ENCODE measurements around the gene CD34.

CD34 gene

DNA sequence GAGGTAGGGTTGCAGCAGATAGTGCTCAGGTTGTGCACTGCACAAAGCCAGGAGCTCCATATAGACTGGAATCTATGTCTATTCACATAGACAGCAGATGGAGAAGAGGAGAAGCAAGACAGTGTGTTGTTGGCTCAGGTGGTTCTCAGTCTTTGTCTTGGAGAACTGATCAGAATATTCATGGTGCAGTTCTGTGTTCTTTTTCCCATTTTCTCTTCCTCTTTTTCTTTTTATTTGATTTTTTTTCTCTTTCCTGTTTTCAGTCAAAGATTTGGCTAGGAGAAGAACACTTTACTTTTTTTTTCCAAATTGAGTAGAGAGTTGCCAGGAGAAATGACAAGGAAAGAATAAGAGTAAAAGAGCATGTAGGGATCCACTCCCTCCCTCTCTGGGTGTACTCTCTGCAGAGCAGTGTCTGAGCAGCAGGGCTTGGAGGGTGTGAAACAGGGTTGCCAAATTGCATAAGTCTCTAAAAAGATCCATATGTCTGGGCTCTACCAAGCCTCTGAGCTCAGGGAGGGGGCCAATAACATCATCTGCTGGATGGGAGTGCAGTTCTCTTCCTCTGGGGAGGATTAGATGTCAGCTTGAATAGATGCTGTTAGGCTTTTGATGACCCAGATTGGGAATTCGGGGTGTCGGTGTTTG, 8.7 kb upstream of the CD34 start:
- Histone ChIP-seq H3K4me1 (ENCODE audit: control insufficient read depth in 5 of 5, insufficient read depth in 5 of 5, low read length in 5 of 5) (peaks cover 21 to 76% (median 64%) of the 10 kb centered on the region in 5 donors), H3K36me3 (ENCODE audit: control insufficient read depth in 5 of 5, insufficient read depth in 5 of 5, low read length in 5 of 5) (no peaks in the 10 kb centered on the region), H3K4me3 (ENCODE audit: low read depth in 1 of 5, low read length in 5 of 5) (no peak overlapping the region), H3K27ac (ENCODE audit: low read depth, low read length) (peak overlapping the region; percentile 65), H3K9ac (ENCODE audit: low read length in 5 of 5) (no peak overlapping the region), H3K27me3 (ENCODE audit: control insufficient read depth in 5 of 5, insufficient read depth in 4 of 5, low read length in 5 of 5) (peaks cover 0 to 2% (median 0%) of the 10 kb centered on the region in 5 donors), H3K9me3 (ENCODE audit: control insufficient read depth in 5 of 5, low read length in 5 of 5) (no peaks in the 10 kb centered on the region)

DNA sequence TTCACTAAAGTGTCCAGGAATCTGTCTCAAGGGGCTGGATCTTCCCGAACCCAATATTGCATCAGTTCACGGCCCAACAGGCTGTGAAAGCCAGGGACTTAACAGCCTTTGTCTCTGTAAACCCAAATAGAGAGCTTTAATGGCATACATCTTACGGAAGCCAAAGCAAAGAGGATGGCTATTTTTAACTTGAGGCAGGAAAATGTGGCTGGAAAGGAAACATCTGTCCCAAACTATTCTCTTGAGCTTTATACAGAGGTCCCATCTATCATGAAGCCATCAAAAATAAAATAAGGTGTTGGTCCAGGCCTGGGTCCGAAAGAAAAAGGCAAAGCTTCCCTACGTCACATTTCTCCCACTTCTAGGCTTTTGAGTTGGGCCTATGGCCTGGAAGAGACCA, 7.7 kb upstream of the CD34 start:
- no peaks in the 10 kb centered on the region for H3K9me3 ChIP-seq (ENCODE audit: control insufficient read depth in 5 of 5, low read length in 5 of 5)
- H3K36me3 ChIP-seq (ENCODE audit: control insufficient read depth in 5 of 5, insufficient read depth in 5 of 5, low read length in 5 of 5) = no peaks in the 10 kb centered on the region
- H3K9ac ChIP-seq (ENCODE audit: low read length in 5 of 5) = peak overlapping the region in 1 of 5 donors; percentile 2
- H3K27ac ChIP-seq (ENCODE audit: low read depth, low read length) = peak overlapping the region; percentile 65
- H3K27me3 ChIP-seq (ENCODE audit: control insufficient read depth in 5 of 5, insufficient read depth in 4 of 5, low read length in 5 of 5) = no peaks in the 10 kb centered on the region
- H3K4me3 ChIP-seq (ENCODE audit: low read depth in 1 of 5, low read length in 5 of 5) = no peak overlapping the region
- H3K4me1 ChIP-seq (ENCODE audit: control insufficient read depth in 5 of 5, insufficient read depth in 5 of 5, low read length in 5 of 5) = peaks cover 21 to 72% (median 64%) of the 10 kb centered on the region in 5 donors

DNA sequence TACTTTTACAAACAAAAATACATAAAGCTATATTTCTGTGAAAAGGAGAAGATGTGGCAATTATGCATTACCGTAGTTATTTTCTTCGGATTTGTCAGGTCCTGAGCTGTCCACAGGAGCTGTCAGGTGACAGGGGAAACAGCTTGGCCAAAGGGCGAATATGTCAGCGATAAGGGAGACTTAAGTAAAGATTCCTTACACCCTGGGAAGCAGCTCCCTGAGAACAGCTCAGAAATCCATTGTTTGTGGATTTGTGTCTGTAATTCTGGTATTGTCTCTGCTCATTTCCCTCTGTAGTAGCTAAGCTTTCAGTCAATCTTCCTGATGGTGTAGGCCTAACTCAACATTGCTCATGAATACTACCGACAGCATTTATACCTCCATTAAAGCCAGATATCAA, 7.1 kb upstream of the CD34 start:
- H3K4me3 ChIP-seq (ENCODE audit: low read depth in 1 of 5, low read length in 5 of 5) = no peak overlapping the region
- H3K27ac ChIP-seq (ENCODE audit: low read depth, low read length) = peak overlapping the region; percentile 65
- peaks cover 20 to 70% (median 59%) of the 10 kb centered on the region in 5 donors for H3K4me1 ChIP-seq (ENCODE audit: control insufficient read depth in 5 of 5, insufficient read depth in 5 of 5, low read length in 5 of 5)
- H3K36me3 ChIP-seq (ENCODE audit: control insufficient read depth in 5 of 5, insufficient read depth in 5 of 5, low read length in 5 of 5) = no peaks in the 10 kb centered on the region
- peaks cover 0 to 2% (median 0%) of the 10 kb centered on the region in 5 donors for H3K27me3 ChIP-seq (ENCODE audit: control insufficient read depth in 5 of 5, insufficient read depth in 4 of 5, low read length in 5 of 5)
- H3K9me3 ChIP-seq (ENCODE audit: control insufficient read depth in 5 of 5, low read length in 5 of 5) = no peaks in the 10 kb centered on the region
- peak overlapping the region in 1 of 5 donors; percentile 2 for H3K9ac ChIP-seq (ENCODE audit: low read length in 5 of 5)

DNA sequence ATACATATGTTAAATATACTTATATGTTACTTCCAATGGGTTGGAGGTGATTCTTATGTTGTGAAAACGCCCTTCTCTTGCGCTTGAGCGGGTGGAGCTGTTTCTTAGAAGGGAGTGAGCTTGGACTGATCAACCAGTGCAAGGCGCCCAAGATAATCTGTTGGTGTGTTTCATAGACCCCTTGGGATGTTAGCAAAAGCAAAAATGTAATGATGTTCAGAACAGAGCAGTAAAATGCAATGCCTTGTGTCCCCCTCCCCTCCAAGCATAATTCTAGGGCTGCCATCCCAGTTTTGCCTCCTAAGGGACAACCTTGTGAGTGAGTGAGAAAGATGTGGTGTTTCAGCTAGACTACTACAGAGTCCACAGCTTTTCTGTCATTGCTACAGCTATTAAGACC, 6.2 kb upstream of the CD34 start:
- Histone ChIP-seq H3K4me1 (ENCODE audit: control insufficient read depth in 5 of 5, insufficient read depth in 5 of 5, low read length in 5 of 5) (peaks cover 19 to 70% (median 51%) of the 10 kb centered on the region in 5 donors), H3K36me3 (ENCODE audit: control insufficient read depth in 5 of 5, insufficient read depth in 5 of 5, low read length in 5 of 5) (no peaks in the 10 kb centered on the region), H3K4me3 (ENCODE audit: low read depth in 1 of 5, low read length in 5 of 5) (no peak overlapping the region), H3K9ac (ENCODE audit: low read length in 5 of 5) (no peak overlapping the region), H3K27me3 (ENCODE audit: control insufficient read depth in 5 of 5, insufficient read depth in 4 of 5, low read length in 5 of 5) (peaks cover 0 to 2% (median 0%) of the 10 kb centered on the region in 5 donors), H3K27ac (ENCODE audit: low read depth, low read length) (peak overlapping the region; percentile 65), H3K9me3 (ENCODE audit: control insufficient read depth in 5 of 5, low read length in 5 of 5) (no peaks in the 10 kb centered on the region)

DNA sequence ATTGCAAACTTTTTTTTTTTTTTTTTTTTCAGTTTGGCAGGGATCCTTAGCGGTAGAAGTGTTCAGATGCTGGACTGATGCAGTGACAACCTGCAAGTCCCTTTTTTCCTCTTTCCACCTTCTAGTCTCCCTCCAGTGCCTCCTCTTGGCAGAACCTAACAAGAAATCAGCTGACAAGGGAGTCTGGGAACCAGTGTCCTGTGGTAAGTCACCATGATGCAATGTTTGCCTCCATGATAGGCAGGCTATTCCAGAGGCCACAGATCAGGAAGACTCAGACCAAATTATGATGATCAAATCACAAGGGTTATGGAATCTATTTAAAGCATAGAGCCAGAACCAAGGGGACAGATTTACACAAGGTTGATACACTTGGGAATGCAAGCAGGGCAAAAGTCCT, 3.0 kb upstream of the CD34 start:
- Histone ChIP-seq H3K9me3 (ENCODE audit: control insufficient read depth in 5 of 5, low read length in 5 of 5) (no peaks in the 10 kb centered on the region), H3K4me3 (ENCODE audit: low read depth in 1 of 5, low read length in 5 of 5) (no peak overlapping the region), H3K9ac (ENCODE audit: low read length in 5 of 5) (no peak overlapping the region), H3K4me1 (ENCODE audit: control insufficient read depth in 5 of 5, insufficient read depth in 5 of 5, low read length in 5 of 5) (peaks cover 9 to 61% (median 42%) of the 10 kb centered on the region in 5 donors), H3K27ac (ENCODE audit: low read depth, low read length) (no peak overlapping the region), H3K36me3 (ENCODE audit: control insufficient read depth in 5 of 5, insufficient read depth in 5 of 5, low read length in 5 of 5) (no peaks in the 10 kb centered on the region), H3K27me3 (ENCODE audit: control insufficient read depth in 5 of 5, insufficient read depth in 4 of 5, low read length in 5 of 5) (peaks cover 8 to 25% (median 16%) of the 10 kb centered on the region in 5 donors)

DNA sequence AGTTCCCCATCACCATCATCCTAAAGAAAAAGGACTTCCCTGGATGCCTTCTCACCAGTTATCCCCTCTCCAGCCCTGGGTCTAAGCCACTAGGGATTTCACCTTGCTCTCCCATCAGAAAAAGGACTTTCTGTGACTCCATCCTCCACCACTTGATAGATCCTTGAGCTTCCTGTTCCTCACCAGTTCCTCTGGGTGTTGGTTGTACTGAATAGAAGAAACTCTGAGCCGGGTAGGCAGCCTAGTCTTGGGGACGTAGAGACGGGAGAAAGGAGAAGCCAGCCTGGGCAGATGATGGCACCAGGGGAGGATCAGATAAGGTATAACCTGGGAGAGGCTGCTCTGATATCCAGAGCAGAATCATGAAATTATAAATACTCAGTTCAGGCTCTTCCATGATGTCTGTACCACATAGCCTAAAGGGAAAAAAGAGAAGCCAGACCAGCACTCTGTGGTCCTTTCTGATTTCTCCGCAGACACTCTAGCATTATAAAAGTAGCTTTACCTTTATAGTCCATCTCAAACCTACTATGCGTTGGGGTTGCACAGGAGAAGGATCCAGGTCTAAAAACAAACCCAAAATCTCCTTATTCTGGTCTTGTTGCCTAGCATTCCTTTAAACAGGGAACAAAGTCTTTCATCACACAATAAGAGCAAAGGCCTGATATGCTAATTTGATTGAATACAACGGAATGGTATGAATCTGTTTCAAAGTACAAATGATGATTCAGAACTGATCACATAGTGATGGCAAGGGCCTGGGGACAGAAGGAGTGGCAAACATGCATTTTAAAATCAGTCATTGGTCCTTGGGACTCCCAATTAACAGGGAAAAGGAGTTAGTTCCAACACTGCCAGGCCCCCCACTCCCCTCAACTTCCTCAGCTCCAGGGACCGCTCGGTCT, 1.2 kb upstream of the CD34 start:
- no peak overlapping the region for H3K9ac ChIP-seq (ENCODE audit: low read length in 5 of 5)
- peaks cover 0 to 61% (median 35%) of the 10 kb centered on the region in 5 donors for H3K4me1 ChIP-seq (ENCODE audit: control insufficient read depth in 5 of 5, insufficient read depth in 5 of 5, low read length in 5 of 5)
- H3K27ac ChIP-seq (ENCODE audit: low read depth, low read length) = peak overlapping the region; percentile 67
- H3K36me3 ChIP-seq (ENCODE audit: control insufficient read depth in 5 of 5, insufficient read depth in 5 of 5, low read length in 5 of 5) = no peaks in the 10 kb centered on the region
- no peaks in the 10 kb centered on the region for H3K9me3 ChIP-seq (ENCODE audit: control insufficient read depth in 5 of 5, low read length in 5 of 5)
- peaks cover 8 to 25% (median 16%) of the 10 kb centered on the region in 5 donors for H3K27me3 ChIP-seq (ENCODE audit: control insufficient read depth in 5 of 5, insufficient read depth in 4 of 5, low read length in 5 of 5)
- peak overlapping the region in 3 of 5 donors; percentile 68 to 83 (median 70) for H3K4me3 ChIP-seq (ENCODE audit: low read depth in 1 of 5, low read length in 5 of 5)

DNA sequence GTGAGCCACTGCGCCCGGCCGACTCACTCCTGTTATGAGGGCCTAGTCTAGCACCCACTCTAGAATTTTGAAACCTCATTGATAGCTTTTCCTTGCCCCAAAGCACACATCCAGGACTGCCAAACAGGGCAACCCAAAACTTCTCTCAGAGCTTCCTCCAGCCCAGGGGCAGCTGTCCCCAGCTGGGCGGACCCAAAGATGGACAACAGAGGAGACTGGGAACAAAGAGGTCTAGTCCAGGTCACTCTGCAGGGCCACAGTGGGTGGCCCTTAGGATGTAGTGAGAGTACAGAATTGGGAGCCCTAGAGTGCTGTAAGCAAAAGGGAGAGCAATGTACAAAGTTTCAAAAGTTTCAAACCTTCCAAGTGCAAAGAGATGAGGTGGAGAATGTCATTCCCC, 1.2 kb downstream of the CD34 start:
- Histone ChIP-seq H3K27ac (ENCODE audit: low read depth, low read length) (peak overlapping the region; percentile 81), H3K27me3 (ENCODE audit: control insufficient read depth in 5 of 5, insufficient read depth in 4 of 5, low read length in 5 of 5) (peaks cover 8 to 25% (median 16%) of the 10 kb centered on the region in 5 donors), H3K4me3 (ENCODE audit: low read depth in 1 of 5, low read length in 5 of 5) (peak overlapping the region; percentile 64 to 83 (median 70)), H3K36me3 (ENCODE audit: control insufficient read depth in 5 of 5, insufficient read depth in 5 of 5, low read length in 5 of 5) (no peaks in the 10 kb centered on the region), H3K9me3 (ENCODE audit: control insufficient read depth in 5 of 5, low read length in 5 of 5) (no peaks in the 10 kb centered on the region), H3K9ac (ENCODE audit: low read length in 5 of 5) (peak overlapping the region in 3 of 5 donors; percentile 6 to 81 (median 31)), H3K4me1 (ENCODE audit: control insufficient read depth in 5 of 5, insufficient read depth in 5 of 5, low read length in 5 of 5) (peaks cover 2 to 79% (median 38%) of the 10 kb centered on the region in 5 donors)

DNA sequence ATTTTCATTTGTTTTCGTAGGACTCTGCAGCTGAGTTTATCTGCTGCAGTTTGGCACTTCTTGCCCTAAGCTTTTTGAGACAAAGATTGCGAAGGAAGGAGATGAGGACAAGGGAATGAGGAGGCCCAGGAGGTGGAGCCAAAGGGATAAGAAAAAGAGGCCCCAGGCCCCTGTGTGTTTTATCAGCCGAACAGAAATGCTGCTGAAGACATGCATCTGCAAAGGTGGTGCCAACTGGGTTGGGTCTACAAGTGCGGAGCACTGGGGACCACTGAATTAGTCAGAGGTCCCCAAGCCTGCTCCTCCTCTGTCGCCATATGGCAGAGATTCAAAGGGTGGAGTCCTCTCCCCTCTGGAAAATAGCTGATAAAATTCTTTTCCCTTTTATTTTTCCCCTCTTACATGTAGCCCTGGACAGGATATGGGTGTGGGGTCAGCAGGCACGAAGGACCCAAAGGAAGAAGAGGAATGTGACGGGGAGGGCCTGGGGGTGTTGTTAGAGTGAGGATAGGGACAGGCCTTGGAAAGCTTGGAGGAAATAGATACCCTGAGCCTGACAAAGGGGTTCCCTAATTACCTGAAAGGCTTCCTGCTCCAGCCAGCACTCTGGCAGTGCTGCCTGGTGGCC, 2.7 kb downstream of the CD34 start:
- peak overlapping the region; percentile 25 to 83 (median 70) for H3K4me3 ChIP-seq (ENCODE audit: low read depth in 1 of 5, low read length in 5 of 5)
- peaks cover 7 to 85% (median 44%) of the 10 kb centered on the region in 5 donors for H3K4me1 ChIP-seq (ENCODE audit: control insufficient read depth in 5 of 5, insufficient read depth in 5 of 5, low read length in 5 of 5)
- peak overlapping the region; percentile 81 for H3K27ac ChIP-seq (ENCODE audit: low read depth, low read length)
- H3K27me3 ChIP-seq (ENCODE audit: control insufficient read depth in 5 of 5, insufficient read depth in 4 of 5, low read length in 5 of 5) = peaks cover 8 to 25% (median 16%) of the 10 kb centered on the region in 5 donors
- no peaks in the 10 kb centered on the region for H3K9me3 ChIP-seq (ENCODE audit: control insufficient read depth in 5 of 5, low read length in 5 of 5)
- no peaks in the 10 kb centered on the region for H3K36me3 ChIP-seq (ENCODE audit: control insufficient read depth in 5 of 5, insufficient read depth in 5 of 5, low read length in 5 of 5)
- H3K9ac ChIP-seq (ENCODE audit: low read length in 5 of 5) = peak overlapping the region in 3 of 5 donors; percentile 22 to 60 (median 41)

DNA sequence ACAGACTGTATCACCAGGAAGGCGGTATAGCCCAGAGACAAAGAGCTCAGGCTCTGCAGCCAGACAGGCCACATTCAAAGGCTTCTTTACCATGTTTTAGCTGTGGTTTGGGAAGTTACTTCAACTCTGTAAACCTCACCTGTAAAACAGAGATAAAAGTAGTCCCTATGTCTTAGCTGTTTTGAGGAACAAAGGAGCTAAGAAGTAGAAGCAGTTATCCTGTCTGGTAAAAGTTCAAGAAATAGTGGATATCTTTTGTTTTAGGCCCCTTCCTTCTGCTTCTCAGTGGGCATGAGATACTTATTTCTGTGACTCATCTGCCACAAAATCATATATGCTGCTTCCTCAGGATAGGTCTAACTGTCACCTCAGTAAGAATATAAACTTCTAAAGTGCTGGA, 6.5 kb downstream of the CD34 start:
- H3K4me3 ChIP-seq (ENCODE audit: low read depth in 1 of 5, low read length in 5 of 5) = no peak overlapping the region
- peak overlapping the region in 1 of 5 donors; percentile 31 for H3K9ac ChIP-seq (ENCODE audit: low read length in 5 of 5)
- H3K27me3 ChIP-seq (ENCODE audit: control insufficient read depth in 5 of 5, insufficient read depth in 4 of 5, low read length in 5 of 5) = peaks cover 0 to 3% (median 0%) of the 10 kb centered on the region in 5 donors
- H3K27ac ChIP-seq (ENCODE audit: low read depth, low read length) = peak overlapping the region; percentile 51
- H3K36me3 ChIP-seq (ENCODE audit: control insufficient read depth in 5 of 5, insufficient read depth in 5 of 5, low read length in 5 of 5) = peaks cover 0 to 10% (median 5%) of the 10 kb centered on the region in 5 donors
- H3K9me3 ChIP-seq (ENCODE audit: control insufficient read depth in 5 of 5, low read length in 5 of 5) = no peaks in the 10 kb centered on the region
- H3K4me1 ChIP-seq (ENCODE audit: control insufficient read depth in 5 of 5, insufficient read depth in 5 of 5, low read length in 5 of 5) = peaks cover 3 to 85% (median 50%) of the 10 kb centered on the region in 5 donors
